NB4 (cell line): ENCODE measurements around the gene PDZRN4.

Source experiments
- CTCF ChIP-seq: IDR thresholded peaks from one replicate; pipeline ENCODE4 v1.5.1; 2012; ENCODE audit warnings: low read depth, low read length
- MAX ChIP-seq: IDR thresholded peaks from 2 replicates; pipeline ENCODE4 v1.6.1; 2011; ENCODE audit warnings: low read depth, low read length

DNA sequence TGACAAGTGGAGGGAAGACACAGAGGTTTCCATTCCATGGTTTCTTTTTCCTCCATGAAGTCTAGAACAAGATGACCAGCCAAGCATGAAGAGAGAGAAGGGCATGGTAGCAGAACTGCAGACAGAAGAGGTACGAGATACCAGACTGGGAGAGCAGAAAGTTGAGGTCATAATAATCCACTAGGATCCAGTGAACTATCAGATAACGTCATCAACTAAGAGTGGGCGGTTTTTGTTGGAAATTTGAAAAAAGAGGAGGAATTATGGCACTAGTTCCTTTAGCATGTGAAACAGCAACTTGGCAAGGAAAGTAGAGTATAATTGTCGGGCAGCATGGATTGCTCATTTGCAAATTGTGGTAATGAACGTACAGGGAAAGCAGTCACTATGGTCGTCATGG, 357.6 kb downstream of the PDZRN4 start:
- TF ChIP-seq CTCF: no peak
- TF ChIP-seq MAX: no peak
